Activated CD8-positive, alpha-beta T cell treated with anti-CD3 and anti-CD28 coated beads for 36 hours (primary cell): Measurements from ENCODE around the gene BCL2. TPM values are rescaled to one million over a fixed set of nuclear protein-coding genes. Genes with fewer than 3 reads are reported as not detected.

ENCODE experiments used
- ATAC-seq: fragments of 200-7000 bp; cut with Tn5 transposase; one replicate; pipeline ENCODE4 v1.10.0; 2021; ENCODE audit warnings: mild to moderate bottlenecking, moderate library complexity
- CTCF ChIA-PET: fragments of 350-600 bp; sonication (Branson Sonifier 250); formaldehyde crosslinking; loops from one replicate; lab custom pipeline; 2021; ENCODE audit warnings: antibody characterized with exemption; lab: Charles Lee
- POLR2A ChIA-PET: fragments of 350-600 bp; sonication (Branson Sonifier 250); formaldehyde crosslinking; loops from one replicate; lab custom pipeline; 2021; ENCODE audit warnings: antibody characterized with exemption; lab: Charles Lee
- DNase-seq: peaks from one replicate; pipeline ENCODE4 v3.0.0-alpha.2; 2020
- H3K27ac Mint-ChIP-seq: one replicate; pipeline ENCODE4 v1.8.0; 2021; ENCODE audit warnings: mild to moderate bottlenecking, mixed read lengths
- H3K27me3 Mint-ChIP-seq: one replicate; pipeline ENCODE4 v1.8.0; 2021; ENCODE audit warnings: mixed read lengths
- H3K36me3 Mint-ChIP-seq: one replicate; pipeline ENCODE4 v1.8.0; 2021; ENCODE audit warnings: low read depth, mixed read lengths
- H3K4me1 Mint-ChIP-seq: one replicate; pipeline ENCODE4 v1.8.0; 2021; ENCODE audit warnings: low read depth, mixed read lengths
- H3K4me3 Mint-ChIP-seq: one replicate; pipeline ENCODE4 v1.8.0; 2021; ENCODE audit warnings: mild to moderate bottlenecking, moderate library complexity, mixed read lengths
- H3K9me3 Mint-ChIP-seq: one replicate; pipeline ENCODE4 v1.8.0; 2021; ENCODE audit warnings: mixed read lengths
- intact Hi-C: fragments of 100-400 bp; cut with micrococcal nuclease; formaldehyde crosslinking; loops from one replicate; pipeline ENCODE4 v1.10.0; 2022
- total RNA-seq, 2 experiments: library from RNA; stranded (reverse); gene quantifications; one replicate each; pipeline ENCODE4 v1.2.3, GENCODE V29; 2021
- TF ChIP-seq, protein P1 (sequence below): fragments of 200-600 bp; IDR thresholded peaks from one replicate; pipeline ENCODE4 v1.8.0; 2022; ENCODE audit warnings: antibody characterized with exemption, mild to moderate bottlenecking

BCL2 gene
- total RNA-seq, 2 experiments from 2014 or later: 104 to 107 TPM

DNA sequence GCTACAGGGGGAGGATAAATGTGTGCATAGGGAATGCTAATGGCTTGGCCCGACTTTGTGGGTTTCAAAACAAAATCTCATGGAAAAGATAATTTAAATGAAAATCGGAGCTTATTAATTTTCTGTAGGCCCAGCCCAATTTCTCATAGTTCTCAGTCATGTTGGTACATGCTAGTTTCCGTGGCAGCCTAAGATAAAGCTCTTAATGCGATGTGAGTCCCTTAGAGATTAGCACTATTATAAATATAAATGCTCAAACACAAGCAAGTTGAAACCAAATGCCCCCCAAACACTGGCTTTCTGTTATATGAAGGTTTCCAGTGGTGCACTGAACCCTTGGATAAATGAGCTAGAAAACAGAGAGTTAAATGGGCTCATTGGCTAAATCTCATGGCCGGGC lies 168.0 kb downstream of the BCL2 start:
- no peak for DNase-seq
- TF ChIP-seq, protein P1, sequence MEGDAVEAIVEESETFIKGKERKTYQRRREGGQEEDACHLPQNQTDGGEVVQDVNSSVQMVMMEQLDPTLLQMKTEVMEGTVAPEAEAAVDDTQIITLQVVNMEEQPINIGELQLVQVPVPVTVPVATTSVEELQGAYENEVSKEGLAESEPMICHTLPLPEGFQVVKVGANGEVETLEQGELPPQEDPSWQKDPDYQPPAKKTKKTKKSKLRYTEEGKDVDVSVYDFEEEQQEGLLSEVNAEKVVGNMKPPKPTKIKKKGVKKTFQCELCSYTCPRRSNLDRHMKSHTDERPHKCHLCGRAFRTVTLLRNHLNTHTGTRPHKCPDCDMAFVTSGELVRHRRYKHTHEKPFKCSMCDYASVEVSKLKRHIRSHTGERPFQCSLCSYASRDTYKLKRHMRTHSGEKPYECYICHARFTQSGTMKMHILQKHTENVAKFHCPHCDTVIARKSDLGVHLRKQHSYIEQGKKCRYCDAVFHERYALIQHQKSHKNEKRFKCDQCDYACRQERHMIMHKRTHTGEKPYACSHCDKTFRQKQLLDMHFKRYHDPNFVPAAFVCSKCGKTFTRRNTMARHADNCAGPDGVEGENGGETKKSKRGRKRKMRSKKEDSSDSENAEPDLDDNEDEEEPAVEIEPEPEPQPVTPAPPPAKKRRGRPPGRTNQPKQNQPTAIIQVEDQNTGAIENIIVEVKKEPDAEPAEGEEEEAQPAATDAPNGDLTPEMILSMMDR: no peak
- H3K27me3 Mint-ChIP-seq: no peaks in the 10 kb centered on the region
- H3K36me3 Mint-ChIP-seq: peaks cover 62% of the 10 kb centered on the region
- CTCF ChIA-PET: interaction anchor here (0.9 to 3.8 kb wide), 11 partner anchors 10 to 172 kb away, joined by 3 to 20 read pairs (median 4); no protein-coding TSS in a partner anchor
- H3K4me3 Mint-ChIP-seq: no peak overlapping the region
- POLR2A ChIA-PET: interaction anchor here (0.9 to 7.0 kb wide), 5 partner anchors 10 to 44 kb away, joined by 3 to 50 read pairs (median 3); no protein-coding TSS in a partner anchor
- H3K27ac Mint-ChIP-seq: peak overlapping the region; percentile 63
- H3K4me1 Mint-ChIP-seq: peaks cover 71% of the 10 kb centered on the region
- intact Hi-C loops: loop anchor here (10.0 kb wide), 1 partner anchor 137 kb away; no protein-coding TSS in a partner anchor
- no peak for ATAC-seq
- H3K9me3 Mint-ChIP-seq: no peaks in the 10 kb centered on the region

DNA sequence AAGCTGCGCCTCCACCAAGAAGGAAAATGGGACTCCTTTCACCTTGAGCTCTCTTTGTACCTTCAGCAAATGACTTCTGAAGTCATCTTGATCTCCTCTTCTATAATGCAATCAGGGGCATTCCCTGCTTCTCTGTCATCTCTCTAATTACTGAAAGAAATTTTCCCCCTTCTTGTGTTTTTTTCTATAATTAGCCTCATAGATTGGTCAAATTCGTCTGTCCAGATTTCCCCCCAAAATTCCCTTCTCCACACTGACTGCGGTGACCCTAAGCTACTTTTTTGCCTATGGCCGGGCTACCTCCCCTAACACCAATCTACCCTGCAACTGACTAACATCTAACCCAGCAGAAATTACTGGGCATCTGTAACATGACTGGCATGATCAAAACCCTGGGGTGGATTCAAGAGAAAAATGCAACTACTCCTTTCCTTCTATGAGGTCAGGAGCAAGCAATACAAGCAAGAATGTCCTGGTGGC lies 168.6 kb downstream of the BCL2 start:
- ChIA-PET CTCF (interaction anchor here (0.9 to 3.8 kb wide), 9 partner anchors 9 to 172 kb away, joined by 3 to 20 read pairs (median 5); no protein-coding TSS in a partner anchor), POLR2A (interaction anchor here (0.9 to 7.0 kb wide), 4 partner anchors 10 to 45 kb away, joined by 3 to 50 read pairs (median 10); no protein-coding TSS in a partner anchor)
- TF ChIP-seq, protein P1: no peak
- peak; percentile 27 for DNase-seq
- intact Hi-C loops: loop anchor here (10.0 kb wide), 1 partner anchor 136 kb away; no protein-coding TSS in a partner anchor
- no peak for ATAC-seq
- Mint-ChIP-seq H3K4me3 (peak overlapping the region; percentile 19), H3K36me3 (peaks cover 57% of the 10 kb centered on the region), H3K27ac (peak overlapping the region; percentile 53), H3K27me3 (no peaks in the 10 kb centered on the region), H3K4me1 (peaks cover 67% of the 10 kb centered on the region), H3K9me3 (no peaks in the 10 kb centered on the region)

DNA sequence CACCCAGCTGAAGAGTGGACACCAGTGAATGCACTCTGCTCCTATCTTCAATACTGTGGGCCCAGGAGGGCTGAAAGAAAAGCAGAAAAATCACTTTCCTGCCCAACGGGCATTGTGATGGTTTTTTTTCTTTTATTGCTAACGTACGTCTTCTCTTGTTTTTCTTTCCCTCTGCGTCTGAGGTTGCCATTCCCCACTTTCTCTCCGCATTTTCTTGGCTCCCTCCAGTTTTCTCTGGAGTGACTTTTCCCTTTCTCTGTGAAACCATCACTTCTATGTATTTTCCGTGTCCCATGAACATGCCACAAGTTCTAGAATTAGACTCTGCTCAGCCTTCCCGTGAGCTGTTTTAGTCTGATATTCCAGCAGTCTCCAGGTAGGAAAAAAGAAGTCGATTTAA lies 169.2 kb downstream of the BCL2 start:
- peak overlapping the region; percentile 53 for H3K27ac Mint-ChIP-seq
- POLR2A ChIA-PET: interaction anchor here (4.2 to 7.0 kb wide), 2 partner anchors 11 to 46 kb away, joined by 18 to 50 read pairs; no protein-coding TSS in a partner anchor
- CTCF ChIA-PET: interaction anchor here (1.1 to 3.8 kb wide), 7 partner anchors 8 to 172 kb away, joined by 3 to 20 read pairs (median 4); no protein-coding TSS in a partner anchor

GRCh38 chr18:63149302-63149587 lies 170.3 kb downstream of the BCL2 start:
- peaks cover 42% of the 10 kb centered on the region for H3K36me3 Mint-ChIP-seq
- ATAC-seq: no peak
- H3K4me1 Mint-ChIP-seq: peaks cover 53% of the 10 kb centered on the region
- CTCF ChIA-PET: interaction anchor here (1.1 to 1.3 kb wide), 2 partner anchors 15 to 169 kb away, joined by 3 read pairs; no protein-coding TSS in a partner anchor
- no peaks in the 10 kb centered on the region for H3K9me3 Mint-ChIP-seq
- intact Hi-C loops: no loop called here
- H3K27ac Mint-ChIP-seq: peak overlapping the region; percentile 44
- H3K4me3 Mint-ChIP-seq: no peak overlapping the region
- POLR2A ChIA-PET: no interaction called here
- no peak for DNase-seq
- TF ChIP-seq, protein P1: no peak
- H3K27me3 Mint-ChIP-seq: no peaks in the 10 kb centered on the region

More for the DNA sequence above, 169.2 kb downstream of the BCL2 start:
- DNase-seq: no peak
- intact Hi-C loops: loop anchor here (10.0 kb wide), 1 partner anchor 136 kb away; no protein-coding TSS in a partner anchor
- Mint-ChIP-seq H3K4me3 (no peak overlapping the region), H3K27me3 (no peaks in the 10 kb centered on the region), H3K4me1 (peaks cover 61% of the 10 kb centered on the region), H3K36me3 (peaks cover 52% of the 10 kb centered on the region), H3K9me3 (no peaks in the 10 kb centered on the region)
- no peak for ATAC-seq
- TF ChIP-seq, protein P1: no peak
